Colonic mucosa (tissue), 4 donors: ENCODE data around the gene HS3ST6. TPM values are rescaled to one million over a fixed set of nuclear protein-coding genes. Genes with fewer than 3 reads are reported as not detected.
A peak's percentile ranks its signal among the peaks of the same experiment; 100 is the strongest.

Experiments
- DNase-seq: peaks from one replicate; pipeline ENCODE4 v3.0.0-alpha.2; 2020
- H3K27ac ChIP-seq: fragments of 200-600 bp; one replicate; pipeline ENCODE4 v1.8.0; 2021
- H3K27me3 ChIP-seq: fragments of 200-600 bp; one replicate; pipeline ENCODE4 v1.8.0; 2021
- H3K36me3 ChIP-seq: fragments of 200-600 bp; one replicate; pipeline ENCODE4 v1.8.0; 2021
- H3K4me1 ChIP-seq: fragments of 200-600 bp; one replicate; pipeline ENCODE4 v1.8.0; 2021; ENCODE audit warnings: mild to moderate bottlenecking
- H3K4me3 ChIP-seq: fragments of 200-600 bp; one replicate; pipeline ENCODE4 v1.8.0; 2021
- H3K9ac ChIP-seq, 2 donors: one replicate each; pipeline ENCODE4 v1.7.0; 2013; ENCODE audit warnings: control low read depth in 2 of 2, low read depth in 2 of 2, low read length in 2 of 2
- H3K9me3 ChIP-seq: fragments of 200-600 bp; one replicate; pipeline ENCODE4 v1.8.0; 2021
- CTCF ChIP-seq: fragments of 200-600 bp; IDR thresholded peaks from one replicate; pipeline ENCODE4 v1.8.0; 2022; ENCODE audit warnings: antibody characterized with exemption, mild to moderate bottlenecking
- intact Hi-C: fragments of 100-400 bp; cut with DNase I; formaldehyde crosslinking; loops from one replicate; pipeline ENCODE4 v1.14.1; 2022
- total RNA-seq, 2 donors: library from RNA; stranded (reverse); fragmentation: NEBNext Ultra II Directional in 1 of 2; extraction: Animal tissue kit (Norgen Biotek cat#: 25700) in 1 of 2; gene quantifications; one replicate each; pipeline ENCODE4 v1.2.1, GENCODE V29; 2021
- donor health status: healthy.
- donor health status: DM: no; HTN: no; CAD: no.
- donor health status: DM: no; HTN: no; CAD: no.

HS3ST6 gene
- total RNA-seq, 2 donors from 2014 or later: 0.59 to 0.82 TPM

DNA sequence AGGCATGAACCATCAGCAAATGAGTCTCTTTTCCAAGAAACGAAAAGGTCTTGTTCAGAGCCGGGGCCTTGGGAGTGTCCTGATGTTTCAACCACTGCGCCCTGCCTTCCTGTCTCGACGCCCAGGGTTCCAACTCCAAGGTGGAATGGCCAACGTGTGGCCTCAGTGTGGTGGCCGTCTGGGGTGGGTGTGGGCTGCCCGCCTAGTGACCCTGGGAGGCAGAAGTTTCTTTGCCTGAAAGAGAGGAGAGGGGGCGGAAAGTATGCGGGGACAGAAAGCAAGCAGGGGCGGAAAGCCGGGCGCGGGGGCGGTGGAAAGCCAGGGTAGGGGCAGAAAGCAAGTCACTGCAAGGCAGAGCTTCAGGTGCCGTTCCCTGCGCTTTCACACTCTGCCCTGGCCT lies 20.7 kb upstream of the HS3ST6 start:
- Histone ChIP-seq H3K9ac (no peak overlapping the region), H3K36me3 (peaks cover 4% of the 10 kb centered on the region), H3K9me3 (no peaks in the 10 kb centered on the region), H3K27me3 (no peaks in the 10 kb centered on the region), H3K4me1 (peaks cover 16% of the 10 kb centered on the region), H3K4me3 (no peak overlapping the region), H3K27ac (no peak overlapping the region)
- TF ChIP-seq CTCF: no peak
- no peak for DNase-seq
- intact Hi-C loops: no loop called here

DNA sequence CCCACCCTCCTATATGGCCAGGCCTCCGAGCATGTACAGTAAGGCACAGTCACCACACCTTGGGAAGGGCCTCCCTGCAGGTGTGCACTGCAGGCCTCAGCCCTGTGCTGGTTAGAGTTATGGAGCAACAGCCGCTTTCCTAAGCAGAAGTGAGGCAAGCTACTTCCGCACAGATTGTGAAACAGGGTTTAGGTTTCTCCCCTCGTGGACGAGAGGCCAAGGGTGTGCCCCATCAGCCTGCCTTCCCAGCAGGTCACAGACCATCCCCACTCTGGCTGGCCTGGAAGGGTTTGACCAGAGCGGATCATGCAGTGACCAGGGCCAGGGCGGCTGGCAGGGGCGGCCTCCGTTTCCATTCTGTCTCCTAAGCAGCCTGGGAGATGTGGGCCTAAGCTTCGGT lies 20.1 kb upstream of the HS3ST6 start:
- H3K9me3 ChIP-seq: no peaks in the 10 kb centered on the region
- no peak for DNase-seq
- H3K27ac ChIP-seq: no peak overlapping the region
- H3K27me3 ChIP-seq: no peaks in the 10 kb centered on the region
- peaks cover 4% of the 10 kb centered on the region for H3K36me3 ChIP-seq
- H3K4me3 ChIP-seq: no peak overlapping the region
- H3K4me1 ChIP-seq: peaks cover 16% of the 10 kb centered on the region
- no peak for TF ChIP-seq CTCF
- intact Hi-C loops: no loop called here
- no peak overlapping the region for H3K9ac ChIP-seq

- no peak for TF ChIP-seq CTCF
- no peak for DNase-seq
- peaks cover 4% of the 10 kb centered on the region for H3K36me3 ChIP-seq
- intact Hi-C loops: no loop called here
- no peak overlapping the region for H3K4me3 ChIP-seq
- no peaks in the 10 kb centered on the region for H3K9me3 ChIP-seq
- peaks cover 12% of the 10 kb centered on the region for H3K4me1 ChIP-seq
- H3K27me3 ChIP-seq: no peaks in the 10 kb centered on the region
- H3K9ac ChIP-seq: no peak overlapping the region
- no peak overlapping the region for H3K27ac ChIP-seq
Observed at GRCh38 chr16:1936945-1937479, 18.8 kb upstream of the HS3ST6 start.

GRCh38 chr16:1933097-1933661 lies 15.0 kb upstream of the HS3ST6 start:
- no peak overlapping the region for H3K9ac ChIP-seq
- no peaks in the 10 kb centered on the region for H3K9me3 ChIP-seq
- no peaks in the 10 kb centered on the region for H3K36me3 ChIP-seq
- no peaks in the 10 kb centered on the region for H3K27me3 ChIP-seq
- TF ChIP-seq CTCF: no peak
- intact Hi-C loops: no loop called here
- no peak overlapping the region for H3K27ac ChIP-seq
- H3K4me1 ChIP-seq: no peaks in the 10 kb centered on the region
- DNase-seq: no peak
- H3K4me3 ChIP-seq: no peak overlapping the region

DNA sequence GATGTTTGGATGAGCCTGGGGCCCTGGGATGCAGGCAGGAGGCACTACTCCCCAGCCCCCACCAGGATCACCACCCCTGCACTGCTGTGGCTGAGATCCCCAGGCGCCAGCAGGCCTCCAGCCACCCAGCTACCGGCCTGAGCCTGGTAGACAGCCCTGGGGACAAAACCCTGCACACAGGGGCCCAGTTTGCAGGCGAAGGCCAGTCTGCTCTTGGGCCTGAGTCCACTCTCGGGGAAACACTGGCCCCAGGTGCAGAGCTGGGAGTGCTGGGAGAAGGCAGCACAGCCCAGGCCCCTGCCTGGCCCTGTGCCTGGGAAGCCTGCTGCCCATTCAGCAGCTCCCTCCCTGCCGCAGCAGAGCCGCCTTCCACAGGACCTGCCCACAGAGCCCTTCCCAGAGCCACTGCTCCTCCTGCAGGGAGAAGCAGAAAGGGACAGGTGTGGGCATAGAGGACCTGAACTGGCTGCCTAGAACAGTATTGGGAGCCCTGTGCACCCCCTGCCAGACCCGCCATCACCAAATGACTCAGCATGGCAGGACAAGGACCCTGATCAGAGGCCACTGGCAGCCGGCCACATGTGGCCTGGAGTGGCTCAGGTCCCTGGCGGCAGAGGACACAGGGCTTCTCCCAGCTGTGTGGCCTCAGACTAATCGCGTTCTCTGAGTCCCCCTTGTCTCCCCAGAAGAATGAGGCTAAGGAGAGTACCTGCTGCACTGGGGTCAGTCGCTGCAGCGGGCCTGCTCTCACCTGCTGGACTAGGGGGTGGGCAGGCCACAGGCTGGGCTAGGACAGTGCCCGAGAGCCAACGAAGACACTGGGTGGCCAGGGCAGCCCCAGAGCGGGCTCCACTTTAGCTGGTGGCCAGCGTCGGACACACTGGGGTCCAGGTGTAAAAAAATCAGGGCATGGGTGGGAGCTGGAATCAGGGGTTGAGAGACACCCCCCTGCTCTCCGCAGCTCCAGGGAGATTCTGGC lies 14.1 kb upstream of the HS3ST6 start:
- no peak overlapping the region for H3K4me3 ChIP-seq
- H3K36me3 ChIP-seq: no peaks in the 10 kb centered on the region
- no peak overlapping the region for H3K9ac ChIP-seq
- intact Hi-C loops: no loop called here
- no peak overlapping the region for H3K27ac ChIP-seq
- H3K27me3 ChIP-seq: no peaks in the 10 kb centered on the region
- peak; percentile 15 for TF ChIP-seq CTCF
- H3K9me3 ChIP-seq: no peaks in the 10 kb centered on the region
- peak; percentile 59 for DNase-seq
- no peaks in the 10 kb centered on the region for H3K4me1 ChIP-seq
